Measurements from ENCODE around the gene CACFD1. TPM values are rescaled to one million over a fixed set of nuclear protein-coding genes. Genes with fewer than 3 reads are reported as not detected.
A peak's percentile ranks its signal among the peaks of the same experiment; 100 is the strongest.

The CACFD1 gene
- total and polyA plus RNA-seq, 9 of the 15 experiments (the other 6 are each of a cell fraction or from before 2014, with no cell fraction given): 0.11 to 1.4 (median 1.1) TPM; not detected in 2

DNA sequence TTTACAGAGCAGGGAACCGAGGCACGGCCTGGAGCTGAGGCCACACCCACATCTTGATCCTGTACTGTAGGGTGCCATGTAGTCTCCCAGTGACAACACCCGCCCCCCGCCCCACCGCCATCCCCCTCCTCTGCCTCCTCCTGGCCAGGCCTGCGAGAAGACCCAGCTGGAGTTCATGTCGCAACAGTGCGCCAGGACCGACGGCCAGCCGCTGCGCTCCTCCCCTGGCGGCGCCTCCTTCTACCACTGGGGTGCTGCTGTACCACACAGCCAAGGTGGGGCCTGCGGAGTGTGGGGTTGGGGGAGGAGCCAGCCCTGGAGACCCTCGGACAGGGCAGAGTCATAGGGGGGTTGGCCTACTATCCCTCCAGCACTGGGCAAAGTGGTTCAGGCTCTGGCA lies 23.1 kb upstream of the CACFD1 start:
- H3K4me3 ChIP-seq: no peak overlapping the region
- no peak overlapping the region for H3K9ac ChIP-seq (ENCODE audit: insufficient read depth in 1 of 2, low read depth in 2 of 2, low read length in 2 of 2)
- 0 out of 2 replicates have a peak, but pooled peaks cover 9% of the 10 kb centered on the region for H4K20me1 ChIP-seq (replicated peaks; ENCODE audit: control insufficient read depth, insufficient read depth, low read length)
- intact Hi-C loops (cut with micrococcal nuclease) (no loop called here), in situ Hi-C loops (cut with MboI) (no loop called here)
- no TSS peak for BruUV-seq (replicated peaks)
- H3K27me3 ChIP-seq (ENCODE audit: control insufficient read depth in 2 of 2, insufficient read depth in 2 of 2, low read length in 2 of 2): peaks cover 37 to 80% of the 10 kb centered on the region in 2 experiments
- H3K4me1 ChIP-seq (replicated peaks in 1 of 2; ENCODE audit: control insufficient read depth in 2 of 2, insufficient read depth in 2 of 2, low read length in 2 of 2): peaks cover 0 to 12% of the 10 kb centered on the region in 2 experiments; a peak in 2 of 5 replicates
- H2AFZ ChIP-seq (ENCODE audit: low read depth, low read length): no peak overlapping the region
- ATAC-seq (no peak), FAIRE-seq (no peak), DNase-seq (ENCODE audit: extremely low read depth in 1 of 4, low spot score in 3 of 4) (no peak)
- H3K9me1 ChIP-seq (ENCODE audit: control insufficient read depth, insufficient read depth, low read length): peaks cover 3% of the 10 kb centered on the region
- no peaks in the 10 kb centered on the region for H3K36me3 ChIP-seq (ENCODE audit: control insufficient read depth, insufficient read depth, low read length)
- H3K9me3 ChIP-seq (replicated peaks; ENCODE audit: control insufficient read depth, insufficient read depth, low read depth, low read length): no peaks in the 10 kb centered on the region
- ChIA-PET CTCF (ENCODE audit: low intra/inter-chr PET ratio) (interaction anchor here (1.0 kb wide), 2 partner anchors 49 to 251 kb away, joined by 3 read pairs; no protein-coding TSS in a partner anchor), POLR2A (no interaction called here)
- H3K4me2 ChIP-seq (ENCODE audit: insufficient read depth, low read length): no peak overlapping the region
- no peaks in the 10 kb centered on the region for H3K79me2 ChIP-seq (ENCODE audit: control insufficient read depth, insufficient read depth, low read length)
- no peak overlapping the region for H3K27ac ChIP-seq (ENCODE audit: extremely low read depth, low read depth, low read length)
- TF ChIP-seq CEBPG (CRISPR knock-in tag; IDR thresholded peaks at IDR 0.05) (0 out of 2 replicates have a peak, but pooled peaks have one; percentile 20), CEBPG (tag; conservative IDR thresholded peaks at IDR 0.05 in 1 of 2, IDR thresholded peaks at IDR 0.05 in 1 of 2) (no peak)
- TF ChIP-seq, protein P1, sequence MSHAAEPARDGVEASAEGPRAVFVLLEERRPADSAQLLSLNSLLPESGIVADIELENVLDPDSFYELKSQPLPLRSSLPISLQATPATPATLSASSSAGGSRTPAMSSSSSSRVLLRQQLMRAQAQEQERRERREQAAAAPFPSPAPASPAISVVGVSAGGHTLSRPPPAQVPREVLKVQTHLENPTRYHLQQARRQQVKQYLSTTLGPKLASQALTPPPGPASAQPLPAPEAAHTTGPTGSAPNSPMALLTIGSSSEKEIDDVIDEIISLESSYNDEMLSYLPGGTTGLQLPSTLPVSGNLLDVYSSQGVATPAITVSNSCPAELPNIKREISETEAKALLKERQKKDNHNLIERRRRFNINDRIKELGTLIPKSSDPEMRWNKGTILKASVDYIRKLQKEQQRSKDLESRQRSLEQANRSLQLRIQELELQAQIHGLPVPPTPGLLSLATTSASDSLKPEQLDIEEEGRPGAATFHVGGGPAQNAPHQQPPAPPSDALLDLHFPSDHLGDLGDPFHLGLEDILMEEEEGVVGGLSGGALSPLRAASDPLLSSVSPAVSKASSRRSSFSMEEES (CRISPR knock-in tag; IDR thresholded peaks at IDR 0.05): no peak
- TF ChIP-seq, protein P2, sequence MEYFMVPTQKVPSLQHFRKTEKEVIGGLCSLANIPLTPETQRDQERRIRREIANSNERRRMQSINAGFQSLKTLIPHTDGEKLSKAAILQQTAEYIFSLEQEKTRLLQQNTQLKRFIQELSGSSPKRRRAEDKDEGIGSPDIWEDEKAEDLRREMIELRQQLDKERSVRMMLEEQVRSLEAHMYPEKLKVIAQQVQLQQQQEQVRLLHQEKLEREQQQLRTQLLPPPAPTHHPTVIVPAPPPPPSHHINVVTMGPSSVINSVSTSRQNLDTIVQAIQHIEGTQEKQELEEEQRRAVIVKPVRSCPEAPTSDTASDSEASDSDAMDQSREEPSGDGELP (CRISPR knock-in tag; IDR thresholded peaks at IDR 0.05; ENCODE audit: borderline replicate concordance): 0 out of 2 replicates have a peak, but pooled peaks have one; percentile 21
- 5% methylated on average over 14 of the region's 16 CpGs for WGBS (ENCODE audit: insufficient coverage, low coverage, missing lambda C conversion rate)
